Immature natural killer cell (primary cell): Measurements from ENCODE around the gene DHCR7. TPM values are rescaled to one million over a fixed set of nuclear protein-coding genes. Genes with fewer than 3 reads are reported as not detected.

ENCODE experiments used
- DNase-seq, 3 donors: peaks; one replicate each; pipeline ENCODE4 v3.0.0; 2022; ENCODE audit warnings: mixed read lengths in 1 of 3
- H3K27ac Mint-ChIP-seq, 6 donors: one replicate each; pipeline ENCODE4 v1.8.0; 2020; ENCODE audit warnings: mixed read lengths in 6 of 6, mild to moderate bottlenecking in 5 of 6, inconsistent platforms in 4 of 6, moderate library complexity in 3 of 6
- H3K27me3 Mint-ChIP-seq, 3 donors: one replicate each; pipeline ENCODE4 v1.8.0; 2020 to 2021; ENCODE audit warnings: low read depth in 3 of 3, mild to moderate bottlenecking in 3 of 3, mixed read lengths in 3 of 3, moderate library complexity in 3 of 3, inconsistent platforms in 1 of 3
- H3K36me3 Mint-ChIP-seq, 3 donors: one replicate each; pipeline ENCODE4 v1.8.0; 2020; ENCODE audit warnings: mixed read lengths in 3 of 3, inconsistent platforms in 2 of 3, mild to moderate bottlenecking in 2 of 3
- H3K4me1 Mint-ChIP-seq, 2 donors: one replicate each; pipeline ENCODE4 v1.8.0; 2020; ENCODE audit warnings: inconsistent platforms in 2 of 2, mild to moderate bottlenecking in 2 of 2, mixed read lengths in 2 of 2, moderate library complexity in 1 of 2
- H3K4me3 Mint-ChIP-seq, 5 donors: one replicate each; pipeline ENCODE4 v1.8.0; 2020; ENCODE audit warnings: mild to moderate bottlenecking in 5 of 5, mixed read lengths in 5 of 5, inconsistent platforms in 3 of 5, moderate library complexity in 3 of 5
- H3K9me3 Mint-ChIP-seq, 6 donors: one replicate each; pipeline ENCODE4 v1.8.0; 2020; ENCODE audit warnings: mild to moderate bottlenecking in 6 of 6, mixed read lengths in 6 of 6, inconsistent platforms in 4 of 6, moderate library complexity in 3 of 6
- polyA plus RNA-seq, 3 donors: library from polyadenylated mRNA; unstranded; fragments of 300-500 nt; fragmentation: Illumina TruSeq; gene quantifications; one replicate each; pipeline ENCODE4 v1.2.3, GENCODE V29; 2021

The DHCR7 gene
- polyA plus RNA-seq, 3 donors from 2014 or later = 10.2 to 15.1 (median 15.0) TPM

DNA sequence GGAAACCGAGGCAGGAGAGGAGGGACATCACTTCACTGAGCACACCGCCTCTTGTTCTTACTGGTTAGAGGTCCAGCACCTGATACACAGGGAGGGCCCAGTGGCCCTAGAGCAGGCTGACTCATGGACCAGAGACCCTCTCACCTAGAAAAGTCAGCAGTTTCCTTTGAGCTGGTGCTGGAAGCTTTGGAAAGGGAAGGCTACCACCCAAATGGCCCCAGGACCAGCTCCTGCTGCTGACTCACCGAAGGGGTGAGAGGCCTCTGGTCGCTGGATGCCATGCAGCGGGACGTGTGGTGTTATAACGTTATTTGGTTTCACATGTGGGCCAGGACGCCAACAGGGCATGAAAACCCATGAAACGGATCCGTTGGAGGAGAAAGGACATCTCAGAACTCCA lies 8.6 kb upstream of the DHCR7 start:
- H3K4me3 Mint-ChIP-seq = no peak overlapping the region
- H3K27ac Mint-ChIP-seq = no peak overlapping the region
- H3K36me3 Mint-ChIP-seq = peaks cover 14 to 36% (median 21%) of the 10 kb centered on the region in 3 donors
- no peak for DNase-seq
- H3K4me1 Mint-ChIP-seq = peaks cover 34 to 58% of the 10 kb centered on the region in 2 donors
- peaks cover 3 to 5% (median 4%) of the 10 kb centered on the region in 3 donors for H3K27me3 Mint-ChIP-seq
- H3K9me3 Mint-ChIP-seq = no peaks in the 10 kb centered on the region

DNA sequence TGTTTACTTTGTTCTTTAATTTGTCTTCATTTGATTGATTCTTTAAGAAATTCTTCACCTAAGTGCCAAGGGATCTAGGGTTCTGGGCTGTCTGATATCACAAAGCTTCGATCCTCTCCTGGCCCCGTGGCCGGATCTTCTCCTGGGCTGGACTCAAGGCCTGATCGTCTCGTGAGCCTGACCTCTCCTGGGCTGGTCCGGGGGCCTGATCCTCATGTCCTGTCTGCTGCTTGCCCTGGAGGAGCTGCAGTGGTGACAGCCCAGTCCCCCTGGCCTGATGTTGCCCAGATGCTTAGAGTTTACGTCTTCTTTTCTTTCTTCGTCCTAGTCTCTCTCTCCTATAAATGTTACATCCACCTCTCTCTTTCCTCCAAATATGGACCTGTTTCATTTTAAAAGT lies 8.1 kb upstream of the DHCR7 start:
- Mint-ChIP-seq H3K4me1 (peaks cover 39 to 64% of the 10 kb centered on the region in 2 donors), H3K27ac (peak overlapping the region in 1 of 6 donors; percentile 2), H3K9me3 (no peaks in the 10 kb centered on the region), H3K27me3 (peaks cover 3 to 5% (median 4%) of the 10 kb centered on the region in 3 donors), H3K4me3 (peak overlapping the region in 1 of 5 donors; percentile 45), H3K36me3 (peaks cover 14 to 36% (median 21%) of the 10 kb centered on the region in 3 donors)
- DNase-seq = no peak

DNA sequence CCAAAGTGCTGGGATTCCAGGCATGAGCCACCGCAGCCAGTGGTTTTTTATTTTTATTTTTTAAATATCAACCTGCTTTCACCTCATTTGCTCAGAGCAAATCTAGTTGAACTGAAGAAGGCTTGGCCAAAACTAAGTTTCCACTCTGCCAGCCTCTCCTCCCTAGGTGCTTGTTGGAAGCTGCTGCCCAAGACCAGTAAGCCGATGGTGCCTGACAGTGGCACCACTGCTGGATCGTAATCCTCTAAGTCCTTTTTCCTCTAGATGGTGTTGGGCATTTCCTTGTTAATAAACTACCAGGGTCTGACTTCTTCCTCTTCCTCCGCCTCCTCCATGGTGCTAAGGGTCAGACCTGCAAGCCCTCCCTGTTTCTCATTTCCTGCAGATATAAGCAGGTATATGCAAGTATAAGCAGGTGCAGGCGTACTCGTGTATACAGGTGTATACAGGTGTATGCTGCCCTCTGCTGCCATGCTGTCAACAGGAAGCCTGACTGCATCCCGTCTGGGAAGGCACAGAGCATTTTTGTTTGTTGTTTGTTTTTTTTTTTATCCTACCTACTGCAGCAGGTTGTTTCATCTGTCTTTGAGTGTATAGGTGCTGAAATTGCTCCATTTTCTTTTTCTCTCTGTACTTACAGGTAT lies 6.4 kb upstream of the DHCR7 start:
- Mint-ChIP-seq H3K36me3 (peaks cover 0 to 19% (median 12%) of the 10 kb centered on the region in 3 donors), H3K27me3 (peaks cover 3 to 5% (median 4%) of the 10 kb centered on the region in 3 donors), H3K4me3 (peak overlapping the region; percentile 78 to 98 (median 88)), H3K4me1 (peaks cover 47 to 75% of the 10 kb centered on the region in 2 donors), H3K27ac (peak overlapping the region in 4 of 6 donors; percentile 22 to 54 (median 32)), H3K9me3 (no peaks in the 10 kb centered on the region)
- no peak for DNase-seq

DNA sequence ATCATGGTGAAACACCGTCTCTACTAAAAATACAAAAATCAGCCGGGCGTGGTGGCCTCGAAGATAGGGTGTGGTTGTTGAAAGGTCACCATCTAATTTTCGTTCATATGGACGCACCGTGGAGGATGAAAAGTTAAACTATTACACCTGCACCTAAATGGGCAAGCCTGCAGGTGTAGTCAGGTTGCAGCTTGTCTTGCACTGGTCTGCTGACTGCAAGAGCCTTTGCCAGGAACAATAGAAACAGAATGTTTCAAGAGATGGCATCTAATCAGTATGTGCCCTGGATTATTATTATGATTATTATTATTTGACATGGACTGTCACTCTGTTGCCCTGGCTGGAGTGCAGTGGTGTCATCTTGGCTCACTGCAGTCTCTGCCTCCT lies 5.7 kb upstream of the DHCR7 start:
- Mint-ChIP-seq H3K36me3 (peaks cover 0 to 17% (median 12%) of the 10 kb centered on the region in 3 donors), H3K4me1 (peaks cover 54 to 82% of the 10 kb centered on the region in 2 donors), H3K27ac (peak overlapping the region; percentile 73 to 90 (median 87)), H3K27me3 (peaks cover 2 to 5% (median 3%) of the 10 kb centered on the region in 3 donors), H3K9me3 (no peaks in the 10 kb centered on the region), H3K4me3 (peak overlapping the region; percentile 88 to 98 (median 93))
- no peak for DNase-seq

DNA sequence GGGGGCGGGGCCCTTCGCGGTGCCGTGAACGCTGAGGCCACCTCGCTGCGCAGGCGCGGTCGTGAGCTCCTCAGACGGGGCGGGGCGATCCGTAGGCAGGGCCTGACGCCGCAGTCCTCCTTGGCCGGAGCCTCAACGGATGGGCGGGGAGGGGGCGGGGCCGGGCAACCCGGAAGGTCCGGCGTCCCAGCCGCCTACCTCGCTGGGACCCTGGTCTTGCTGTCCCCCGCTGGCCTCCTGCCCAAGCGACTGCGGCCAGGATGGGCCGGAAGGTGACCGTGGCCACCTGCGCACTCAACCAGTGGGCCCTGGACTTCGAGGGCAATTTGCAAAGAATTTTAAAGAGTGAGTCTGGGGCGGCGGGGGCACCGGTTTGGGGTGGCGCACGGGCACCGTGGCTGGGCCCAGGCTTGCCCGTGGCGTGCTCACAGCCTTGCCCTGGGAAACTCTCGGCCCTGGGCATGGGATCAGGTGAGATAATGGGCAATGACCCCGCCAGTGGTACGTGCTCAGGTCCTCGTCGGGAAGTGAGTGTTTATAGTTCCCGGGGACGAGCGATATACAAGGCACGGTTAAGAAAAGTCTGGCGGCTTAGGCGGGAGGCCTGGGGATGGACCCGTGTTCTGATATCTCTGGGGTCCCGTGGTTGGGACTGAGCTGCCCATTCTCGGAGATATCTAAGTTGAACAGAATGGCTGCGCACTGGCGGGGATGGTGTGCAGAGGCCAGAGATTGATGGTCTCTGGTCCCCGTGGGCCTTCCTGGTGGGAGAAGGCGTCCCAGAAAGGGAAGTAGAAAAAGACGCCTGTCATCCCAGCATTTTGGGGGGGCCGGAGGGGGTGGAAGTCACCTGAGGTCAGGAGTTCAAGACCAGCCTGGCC lies 5.1 kb upstream of the DHCR7 start, which contains the start of gene NADSYN1:
TSS of gene NADSYN1 (plus strand) at position 167 of the 881 bp plus-strand sequence. CDS start at position 261, 94 bp downstream.
- Mint-ChIP-seq H3K4me3 (peak within 1 kb of the TSS; percentile 88 to 98 (median 93)), H3K27me3 (peaks cover 2 to 5% (median 3%) of the 10 kb centered on the region in 3 donors), H3K4me1 (peaks cover 57 to 85% of the 10 kb centered on the region in 2 donors), H3K9me3 (no peaks in the 10 kb centered on the region), H3K27ac (peak within 1 kb of the TSS; percentile 88 to 98 (median 96)), H3K36me3 (peaks cover 0 to 17% (median 12%) of the 10 kb centered on the region in 3 donors)
- peak; percentile 90 to 93 (median 92) for DNase-seq

DNA sequence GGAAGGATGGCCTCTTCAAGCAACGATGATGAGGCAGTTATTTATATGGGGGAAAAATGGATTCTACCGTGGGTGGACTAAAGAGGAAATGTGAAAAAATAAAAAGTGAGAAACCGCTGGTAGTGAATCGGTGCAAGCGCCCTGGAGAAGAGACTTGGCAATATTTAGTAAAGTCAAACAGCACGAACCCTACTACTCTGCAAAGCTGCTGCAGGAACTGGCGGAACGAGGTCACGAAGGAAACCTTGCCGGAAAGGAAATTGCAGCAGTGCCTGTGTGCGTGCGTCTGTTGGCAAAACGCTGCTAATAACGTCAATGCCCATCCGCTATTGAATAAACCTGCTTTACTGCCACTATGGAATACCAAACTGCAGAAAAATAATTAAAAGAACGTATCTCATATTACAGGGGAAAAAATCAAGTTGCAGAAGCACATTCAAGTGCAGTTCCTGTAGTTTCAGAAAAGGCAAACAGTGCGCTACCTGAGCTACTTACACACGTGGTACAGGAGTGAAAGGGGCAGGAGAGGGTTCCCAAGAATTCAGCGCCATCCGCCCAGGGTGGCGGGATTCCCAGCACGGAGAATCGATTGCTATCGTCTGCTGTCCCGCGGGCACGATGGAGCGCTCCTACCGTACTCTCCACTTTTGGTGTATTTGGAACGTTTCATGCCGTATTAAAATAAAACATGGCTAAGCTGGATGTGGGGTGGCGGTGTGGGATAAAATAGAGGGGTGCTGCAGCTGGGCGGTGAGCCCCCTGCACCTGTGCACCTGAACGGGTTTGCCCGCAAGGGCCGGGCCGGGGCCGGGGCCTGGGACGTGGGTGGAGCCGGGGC lies 4.2 kb upstream of the DHCR7 start:
- Mint-ChIP-seq H3K36me3 (peaks cover 0 to 12% (median 12%) of the 10 kb centered on the region in 3 donors), H3K4me3 (peak overlapping the region; percentile 88 to 98 (median 93)), H3K4me1 (peaks cover 62 to 83% of the 10 kb centered on the region in 2 donors), H3K9me3 (no peaks in the 10 kb centered on the region), H3K27ac (peak overlapping the region; percentile 88 to 98 (median 96)), H3K27me3 (peaks cover 2 to 5% (median 3%) of the 10 kb centered on the region in 3 donors)
- DNase-seq = peak; percentile 68 to 82 (median 76)

DNA sequence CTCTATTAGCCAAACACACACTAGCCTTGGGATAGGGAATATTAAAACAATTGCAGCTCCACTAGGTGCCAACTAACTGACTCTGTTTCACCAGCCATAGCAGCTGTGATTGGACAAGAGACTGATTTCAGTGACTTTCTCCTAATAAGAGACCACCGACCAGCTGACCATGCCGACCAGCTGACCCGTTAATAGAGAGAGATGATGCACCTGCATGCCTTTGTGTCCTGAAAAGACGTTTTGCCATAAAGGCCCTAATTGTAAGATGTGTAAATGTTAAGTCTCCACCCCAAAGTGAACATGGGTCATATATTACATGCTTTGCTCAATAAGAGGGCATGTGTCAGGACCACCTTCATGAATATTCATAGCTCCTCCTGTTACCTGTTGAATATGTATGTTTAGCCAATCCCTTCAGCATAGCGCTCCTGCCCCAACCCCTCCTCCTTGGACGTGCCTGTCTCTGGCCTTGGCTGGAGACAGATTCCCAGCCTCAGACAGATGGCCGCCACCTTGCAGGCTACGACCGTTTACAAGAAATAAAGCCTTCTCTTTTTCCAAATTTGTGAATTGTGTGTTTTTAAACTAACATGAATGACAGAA lies 3.5 kb upstream of the DHCR7 start:
- Mint-ChIP-seq H3K27me3 (peaks cover 2 to 5% (median 3%) of the 10 kb centered on the region in 3 donors), H3K27ac (peak overlapping the region; percentile 88 to 98 (median 96)), H3K9me3 (no peaks in the 10 kb centered on the region), H3K4me1 (peaks cover 69 to 85% of the 10 kb centered on the region in 2 donors), H3K4me3 (peak overlapping the region; percentile 88 to 98 (median 93)), H3K36me3 (peaks cover 0 to 12% (median 9%) of the 10 kb centered on the region in 3 donors)
- no peak for DNase-seq

DNA sequence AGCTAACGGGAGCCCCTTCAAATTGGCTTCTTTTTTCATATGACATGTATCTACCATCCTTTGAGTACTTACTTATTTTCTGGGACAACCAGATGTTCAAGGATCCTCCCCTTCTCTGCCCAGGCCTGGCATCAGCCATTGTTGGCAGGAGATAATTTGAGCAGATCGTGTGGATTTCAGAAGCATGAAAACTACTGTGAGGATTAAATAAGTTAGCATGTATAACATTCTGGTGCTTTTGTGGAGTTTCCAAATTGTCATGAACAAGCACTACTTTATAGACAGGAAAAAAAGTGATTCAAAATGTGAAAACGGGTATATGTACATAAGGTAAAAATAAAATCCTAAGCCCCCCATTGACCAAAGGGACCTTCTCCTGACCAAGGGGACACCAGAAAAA lies 2.7 kb upstream of the DHCR7 start:
- Mint-ChIP-seq H3K36me3 (peaks cover 4 to 7% (median 5%) of the 10 kb centered on the region in 3 donors), H3K9me3 (peaks cover 0 to 1% (median 0%) of the 10 kb centered on the region in 6 donors), H3K27me3 (peaks cover 2 to 5% (median 3%) of the 10 kb centered on the region in 3 donors), H3K4me1 (peaks cover 64 to 84% of the 10 kb centered on the region in 2 donors), H3K4me3 (peak overlapping the region in 4 of 5 donors; percentile 5 to 33 (median 20)), H3K27ac (peak overlapping the region; percentile 78 to 98 (median 94))
- no peak for DNase-seq

DNA sequence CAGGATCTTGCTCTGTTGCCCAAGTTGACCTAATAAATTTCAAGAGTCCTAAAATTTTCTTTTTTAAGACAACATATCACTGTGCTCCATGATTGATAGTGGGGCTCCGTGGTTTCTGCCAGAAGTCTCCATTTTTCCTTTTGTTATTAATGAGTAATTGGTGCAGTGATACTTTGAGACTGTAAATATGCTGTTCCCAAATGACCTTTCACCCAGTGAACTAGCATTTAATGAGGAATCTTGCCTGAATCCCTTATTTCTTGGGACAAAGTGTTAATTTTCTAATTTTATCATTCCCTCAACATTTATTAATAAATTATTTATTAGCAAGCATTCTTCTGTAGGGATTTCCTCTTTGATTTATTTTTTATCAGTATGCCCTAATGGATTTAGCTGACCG lies 2.3 kb upstream of the DHCR7 start:
- Mint-ChIP-seq H3K9me3 (peaks cover 0 to 3% (median 0%) of the 10 kb centered on the region in 6 donors), H3K27ac (peak overlapping the region in 5 of 6 donors; percentile 88 to 98 (median 95)), H3K4me1 (peaks cover 61 to 81% of the 10 kb centered on the region in 2 donors), H3K27me3 (peaks cover 2 to 5% (median 3%) of the 10 kb centered on the region in 3 donors), H3K4me3 (peak overlapping the region in 2 of 5 donors; percentile 12 to 35), H3K36me3 (peaks cover 5 to 8% (median 5%) of the 10 kb centered on the region in 3 donors)
- no peak for DNase-seq

DNA sequence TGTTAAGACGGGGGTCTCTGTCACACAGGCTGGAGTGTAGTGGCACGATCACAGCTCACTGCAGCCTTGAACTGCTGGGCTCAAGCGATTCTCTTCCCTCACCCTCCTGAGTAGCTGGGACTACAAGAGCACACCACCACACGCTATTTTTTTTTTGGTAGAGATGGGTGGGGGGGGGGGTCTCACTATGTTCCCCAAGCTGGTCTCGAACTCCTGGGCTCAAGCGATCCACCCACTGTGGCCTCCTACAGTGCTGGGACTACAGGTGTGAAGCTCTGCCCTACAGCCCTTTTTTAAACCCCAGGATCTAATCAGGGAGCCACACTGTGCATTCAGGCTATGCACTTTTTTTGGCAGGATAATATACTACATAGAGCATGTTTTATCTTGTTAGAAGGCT lies 1.4 kb upstream of the DHCR7 start:
- peaks cover 3 to 5% (median 3%) of the 10 kb centered on the region in 3 donors for H3K27me3 Mint-ChIP-seq
- peaks cover 57 to 72% of the 10 kb centered on the region in 2 donors for H3K4me1 Mint-ChIP-seq
- no peak for DNase-seq

DNA sequence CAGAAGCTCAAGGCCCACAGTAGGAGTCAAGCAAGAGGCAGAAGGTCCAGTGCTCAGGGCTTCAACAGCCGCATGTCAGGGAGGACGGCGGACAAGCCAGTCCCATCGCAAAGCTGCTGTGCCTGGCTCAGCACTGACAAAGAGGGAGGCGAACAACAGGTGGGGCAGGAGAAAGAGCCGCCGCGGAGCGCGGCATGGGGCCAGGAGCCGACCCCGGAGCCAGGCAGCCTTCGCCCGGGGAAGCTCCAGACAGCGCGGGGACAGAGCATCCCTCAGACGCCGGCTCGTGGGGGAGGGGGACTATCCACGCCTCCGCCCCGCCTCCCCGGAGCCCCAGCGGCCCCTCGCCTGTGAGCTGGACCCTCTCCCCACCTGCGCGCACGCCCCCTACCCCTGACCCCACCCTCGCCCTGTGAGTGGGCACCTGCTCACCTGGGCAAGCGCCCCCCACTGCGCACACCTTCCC lies 369 bp downstream of the DHCR7 start:
- Mint-ChIP-seq H3K4me3 (peak overlapping the region; percentile 86 to 93 (median 88)), H3K27me3 (peaks cover 3 to 5% (median 3%) of the 10 kb centered on the region in 3 donors), H3K9me3 (peaks cover 0 to 3% (median 0%) of the 10 kb centered on the region in 6 donors), H3K36me3 (peaks cover 7 to 15% (median 14%) of the 10 kb centered on the region in 3 donors), H3K27ac (peak overlapping the region; percentile 54 to 88 (median 87)), H3K4me1 (peaks cover 45 to 58% of the 10 kb centered on the region in 2 donors)
- DNase-seq = peak in 1 of 3 donors; percentile 37

More for the DNA sequence above, 1.4 kb upstream of the DHCR7 start:
- H3K36me3 Mint-ChIP-seq = peaks cover 7 to 14% (median 13%) of the 10 kb centered on the region in 3 donors
- peak overlapping the region; percentile 86 to 93 (median 88) for H3K4me3 Mint-ChIP-seq
- peaks cover 0 to 3% (median 0%) of the 10 kb centered on the region in 6 donors for H3K9me3 Mint-ChIP-seq
- peak overlapping the region; percentile 77 to 95 (median 86) for H3K27ac Mint-ChIP-seq
